Measurements from ENCODE around the gene SIGLEC11. TPM values are rescaled to one million over a fixed set of nuclear protein-coding genes. Genes with fewer than 3 reads are reported as not detected.

The SIGLEC11 gene
- total RNA-seq, 2 experiments from 2014 or later: not detected

- peaks cover 87% of the 10 kb centered on the region for H3K36me3 ChIP-seq (ENCODE audit: insufficient read depth, low read length)
- H3K4me3 ChIP-seq (ENCODE audit: low read depth, low read length, poor library complexity, severe bottlenecking): peak within 1 kb of the TSS; percentile 91
- TSS peak; percentile 70 for BruUV-seq (replicated peaks)
- ChIA-PET POLR2A (interaction anchor here (0.7 to 1.5 kb wide), 5 partner anchors 17 to 145 kb away, joined by 3 to 4 read pairs (median 3); partner anchors contain the start of gene IL4I1), CTCF (ENCODE audit: unreplicated experiment) (no interaction called here)
- peak within 1 kb of the TSS; percentile 92 for H3K4me2 ChIP-seq (ENCODE audit: low read length)
- H3K4me1 ChIP-seq (ENCODE audit: insufficient read depth, low read length, poor library complexity, severe bottlenecking): peaks cover 56% of the 10 kb centered on the region
- H3K79me2 ChIP-seq (ENCODE audit: insufficient read depth, low read depth, low read length): peaks cover 78% of the 10 kb centered on the region
- DNase-seq (ENCODE audit: low spot score): peak; percentile 90
- no peak for TF ChIP-seq EZH2phosphoT487 (IDR thresholded peaks at IDR 0.05; ENCODE audit: borderline replicate concordance, low read depth, low read length)
- no peak for TF ChIP-seq CTCF (conservative IDR thresholded peaks at IDR 0.05; ENCODE audit: low read length)
- intact Hi-C loops (cut with micrococcal nuclease; ENCODE audit: unreplicated experiment): loop anchor here (1.0 kb wide), 1 partner anchor 52 kb away; the partner anchor contains the start of genes AKT1S1 and TBC1D17
- H3K9me2 ChIP-seq (ENCODE audit: insufficient read depth, low read length): no peaks in the 10 kb centered on the region
- peak within 1 kb of the TSS; percentile 90 for H3K27ac ChIP-seq (ENCODE audit: low read depth, low read length, poor library complexity, severe bottlenecking)
- H4K20me1 ChIP-seq (ENCODE audit: insufficient read depth, low read length): peaks cover 28% of the 10 kb centered on the region
- no peak within 1 kb of the TSS for H2AFZ ChIP-seq (ENCODE audit: low read length)
- H3K9me3 ChIP-seq (ENCODE audit: low read length): no peaks in the 10 kb centered on the region
Measured at GRCh38 chr19:49929121-49929610, 31.8 kb downstream of the SIGLEC11 start, which contains the start of the genes ATF5 and NUP62. Gene ATF5, plus strand, starts transcription at chr19:49929205. Its CDS starts 1,646 bp downstream, at chr19:49930851. Gene NUP62, minus strand, starts transcription at chr19:49929504. Its CDS starts 19,697 bp downstream, at chr19:49909807.

GRCh38 chr19:49927526-49928264, 33.3 kb downstream of the SIGLEC11 start:
- intact Hi-C loops (cut with micrococcal nuclease; ENCODE audit: unreplicated experiment): no loop called here
- no peak for TF ChIP-seq CTCF (conservative IDR thresholded peaks at IDR 0.05; ENCODE audit: low read length)
- no peak for TF ChIP-seq EZH2phosphoT487 (IDR thresholded peaks at IDR 0.05; ENCODE audit: borderline replicate concordance, low read depth, low read length)
- H4K20me1 ChIP-seq (ENCODE audit: insufficient read depth, low read length): peaks cover 28% of the 10 kb centered on the region
- peak overlapping the region; percentile 91 for H3K4me3 ChIP-seq (ENCODE audit: low read depth, low read length, poor library complexity, severe bottlenecking)
- no peak for DNase-seq (ENCODE audit: low spot score)
- H3K9me3 ChIP-seq (ENCODE audit: low read length): no peaks in the 10 kb centered on the region
- peak overlapping the region; percentile 92 for H3K4me2 ChIP-seq (ENCODE audit: low read length)
- ChIA-PET POLR2A (interaction anchor here (0.9 to 1.5 kb wide), 2 partner anchors 16 to 51 kb away, joined by 3 to 4 read pairs; no protein-coding TSS in a partner anchor), CTCF (ENCODE audit: unreplicated experiment) (no interaction called here)
- H3K36me3 ChIP-seq (ENCODE audit: insufficient read depth, low read length): peaks cover 89% of the 10 kb centered on the region
- peaks cover 71% of the 10 kb centered on the region for H3K4me1 ChIP-seq (ENCODE audit: insufficient read depth, low read length, poor library complexity, severe bottlenecking)
- peaks cover 93% of the 10 kb centered on the region for H3K79me2 ChIP-seq (ENCODE audit: insufficient read depth, low read depth, low read length)
- no peaks in the 10 kb centered on the region for H3K9me2 ChIP-seq (ENCODE audit: insufficient read depth, low read length)
- peak overlapping the region; percentile 90 for H3K27ac ChIP-seq (ENCODE audit: low read depth, low read length, poor library complexity, severe bottlenecking)
- no TSS peak for BruUV-seq (replicated peaks)
- H2AFZ ChIP-seq (ENCODE audit: low read length): no peak overlapping the region

Data from OCI-LY7 (cell line).